H9 (cell line): ENCODE measurements around the gene STARD4. TPM values are rescaled to one million over a fixed set of nuclear protein-coding genes. Genes with fewer than 3 reads are reported as not detected.

ENCODE experiments used
- DNase-seq: peaks from one replicate; pipeline ENCODE4 v3.0.0-alpha.2; 2017
- H2AFZ ChIP-seq: one replicate; pipeline ENCODE4 v1.6.1; 2013; ENCODE audit warnings: mild to moderate bottlenecking, low read length, control low read depth, moderate library complexity
- H2AK5ac ChIP-seq: 2 replicates; pipeline ENCODE4 v1.6.1; 2013; ENCODE audit warnings: low read length, control low read depth, mixed read lengths; ENCODE audit not compliant: insufficient read length
- H2BK120ac ChIP-seq: one replicate; pipeline ENCODE4 v1.6.1; 2013; ENCODE audit warnings: low read depth, mild to moderate bottlenecking, low read length, control low read depth, inconsistent platforms; ENCODE audit not compliant: poor library complexity, severe bottlenecking
- H2BK12ac ChIP-seq: 2 replicates; pipeline ENCODE4 v1.6.1; 2013; ENCODE audit warnings: low read length, control low read depth, mixed read lengths, low read depth; ENCODE audit not compliant: insufficient read length
- H2BK15ac ChIP-seq: 2 replicates; pipeline ENCODE4 v1.6.1; 2013; ENCODE audit warnings: low read depth, low read length, control low read depth
- H2BK20ac ChIP-seq: one replicate; pipeline ENCODE4 v1.6.1; 2013; ENCODE audit warnings: low read depth, mild to moderate bottlenecking, low read length, control low read depth, inconsistent platforms; ENCODE audit not compliant: poor library complexity, severe bottlenecking
- H2BK5ac ChIP-seq: 2 replicates; pipeline ENCODE4 v1.6.1; 2013; ENCODE audit warnings: low read length, control low read depth, mixed read lengths; ENCODE audit not compliant: insufficient read length
- H3K14ac ChIP-seq: 2 replicates; pipeline ENCODE4 v1.6.1; 2013; ENCODE audit warnings: low read length, control low read depth; ENCODE audit not compliant: insufficient read depth
- H3K18ac ChIP-seq: 2 replicates; pipeline ENCODE4 v1.6.1; 2013; ENCODE audit warnings: low read depth, mild to moderate bottlenecking, mixed read lengths, low read length, control low read depth; ENCODE audit not compliant: insufficient read length
- H3K23ac ChIP-seq: 2 replicates; pipeline ENCODE4 v1.6.1; 2013; ENCODE audit warnings: low read length, control low read depth, mixed read lengths, low read depth; ENCODE audit not compliant: insufficient read length
- H3K23me2 ChIP-seq: 2 replicates; pipeline ENCODE4 v1.6.1; 2013; ENCODE audit warnings: low read depth, mild to moderate bottlenecking, mixed read lengths, low read length, control low read depth; ENCODE audit not compliant: insufficient read length, poor library complexity, severe bottlenecking
- H3K27ac ChIP-seq: 2 replicates; pipeline ENCODE4 v1.5.1; 2013; ENCODE audit warnings: low read length, control low read depth, mixed read lengths, low read depth; ENCODE audit not compliant: insufficient read length
- H3K27me3 ChIP-seq: 2 replicates; pipeline ENCODE4 v1.6.1; 2013; ENCODE audit warnings: low read length, control low read depth, inconsistent platforms; ENCODE audit not compliant: insufficient read depth
- H3K4ac ChIP-seq: 2 replicates; pipeline ENCODE4 v1.6.1; 2013; ENCODE audit warnings: low read depth, mild to moderate bottlenecking, control low read depth, inconsistent platforms, low read length, moderate library complexity
- H3K4me1 ChIP-seq: 2 replicates; pipeline ENCODE4 v1.6.1; 2013; ENCODE audit warnings: low read length, control low read depth, inconsistent platforms; ENCODE audit not compliant: insufficient read depth
- H3K4me2 ChIP-seq: 2 replicates; pipeline ENCODE4 v1.6.1; 2013; ENCODE audit warnings: low read length, control low read depth, mixed read lengths; ENCODE audit not compliant: insufficient read length, insufficient read depth
- H3K56ac ChIP-seq: 2 replicates; pipeline ENCODE4 v1.6.1; 2013; ENCODE audit warnings: low read depth, mild to moderate bottlenecking, mixed read lengths, low read length, control low read depth; ENCODE audit not compliant: insufficient read length
- H3K79me1 ChIP-seq: 2 replicates; pipeline ENCODE4 v1.6.1; 2013; ENCODE audit warnings: low read depth, mild to moderate bottlenecking, moderate library complexity, low read length, control low read depth, inconsistent platforms; ENCODE audit not compliant: insufficient read depth, poor library complexity, severe bottlenecking
- H3K79me2 ChIP-seq: 2 replicates; pipeline ENCODE4 v1.6.1; 2013; ENCODE audit warnings: low read length, control low read depth, inconsistent platforms; ENCODE audit not compliant: insufficient read depth
- H3K9ac ChIP-seq: 2 replicates; pipeline ENCODE4 v1.6.1; 2013; ENCODE audit warnings: low read length, control low read depth, mixed read lengths; ENCODE audit not compliant: insufficient read length; ENCODE audit errors: extremely low read depth
- H3K9me3 ChIP-seq: one replicate; pipeline ENCODE4 v1.6.1; 2013; ENCODE audit warnings: low read depth, low read length, inconsistent platforms; ENCODE audit not compliant: control insufficient read depth
- H3T11ph ChIP-seq: one replicate; pipeline ENCODE4 v1.6.1; 2013; ENCODE audit warnings: mild to moderate bottlenecking, low read length, control low read depth, inconsistent platforms
- H4K20me1 ChIP-seq: one replicate; pipeline ENCODE4 v1.6.1; 2013; ENCODE audit not compliant: control insufficient read depth, insufficient read length, insufficient read depth
- H4K5ac ChIP-seq: 2 replicates; pipeline ENCODE4 v1.6.1; 2013; ENCODE audit warnings: low read depth, mild to moderate bottlenecking, mixed read lengths, low read length, control low read depth; ENCODE audit not compliant: insufficient read length
- H4K8ac ChIP-seq: replicated peaks from 2 replicates; pipeline ENCODE4 v1.6.1; 2013; ENCODE audit warnings: low read length, control low read depth, mixed read lengths, low read depth; ENCODE audit not compliant: insufficient read length
- H4K91ac ChIP-seq: 2 replicates; pipeline ENCODE4 v1.6.1; 2013; ENCODE audit warnings: low read depth, mild to moderate bottlenecking, moderate library complexity, mixed read lengths, low read length, control low read depth; ENCODE audit not compliant: insufficient read length
- H3K27ac Mint-ChIP-seq, 3 experiments: 2 replicates in 2 of 3; 3 replicates in 1 of 3; pipeline ENCODE4 v1.8.0; 2020 to 2021; ENCODE audit warnings: mixed read lengths in 3 of 3, mild to moderate bottlenecking in 1 of 3, moderate library complexity in 1 of 3
- H3K27me3 Mint-ChIP-seq: 2 replicates; pipeline ENCODE4 v1.8.0; 2021; ENCODE audit warnings: low read depth, mild to moderate bottlenecking, moderate library complexity, mixed read lengths
- H3K36me3 Mint-ChIP-seq, 3 experiments: 2 replicates in 2 of 3; 3 replicates in 1 of 3; pipeline ENCODE4 v1.8.0; 2020 to 2021; ENCODE audit warnings: low read depth in 3 of 3, mixed read lengths in 3 of 3; ENCODE audit not compliant: insufficient read depth in 1 of 3
- H3K4me1 Mint-ChIP-seq, 2 experiments: 2 replicates each; pipeline ENCODE4 v1.8.0; 2020; ENCODE audit warnings: mixed read lengths in 2 of 2
- H3K4me3 Mint-ChIP-seq, 2 experiments: 2 replicates in 1 of 2; 3 replicates in 1 of 2; pipeline ENCODE4 v1.8.0; 2020 to 2021; ENCODE audit warnings: mild to moderate bottlenecking in 2 of 2, mixed read lengths in 2 of 2, moderate library complexity in 1 of 2
- H3K9me3 Mint-ChIP-seq, 2 experiments: 2 replicates in 1 of 2; 3 replicates in 1 of 2; pipeline ENCODE4 v1.8.0; 2020; ENCODE audit warnings: mild to moderate bottlenecking in 2 of 2, mixed read lengths in 2 of 2, moderate library complexity in 1 of 2
- WGBS: extraction: QIAGEN DNeasy Blood & Tissue Kit; methylation state at CpG from one replicate; pipeline ENCODE4 v1.1.7; 2013; ENCODE audit warnings: missing lambda C conversion rate, low lambda C conversion rate, mixed read lengths; ENCODE audit not compliant: insufficient read length; ENCODE audit errors: extremely low coverage; 5-methylcytosine and 5-hydroxymethylcytosine counted together
- total RNA-seq: library from RNA; stranded (reverse); gene quantifications from 2 replicates; pipeline ENCODE4 v1.2.1, GENCODE V29; 2021
- TF ChIP-seq, protein P1 (sequence below): fragments of 200-600 bp; sonication (generic); conservative IDR thresholded peaks from 3 replicates; pipeline ENCODE4 v1.8.0; 2021; ENCODE audit warnings: antibody characterized with exemption, mild to moderate bottlenecking

STARD4 gene
- total RNA-seq, 1 experiment from 2014 or later, result 28.7 TPM

DNA sequence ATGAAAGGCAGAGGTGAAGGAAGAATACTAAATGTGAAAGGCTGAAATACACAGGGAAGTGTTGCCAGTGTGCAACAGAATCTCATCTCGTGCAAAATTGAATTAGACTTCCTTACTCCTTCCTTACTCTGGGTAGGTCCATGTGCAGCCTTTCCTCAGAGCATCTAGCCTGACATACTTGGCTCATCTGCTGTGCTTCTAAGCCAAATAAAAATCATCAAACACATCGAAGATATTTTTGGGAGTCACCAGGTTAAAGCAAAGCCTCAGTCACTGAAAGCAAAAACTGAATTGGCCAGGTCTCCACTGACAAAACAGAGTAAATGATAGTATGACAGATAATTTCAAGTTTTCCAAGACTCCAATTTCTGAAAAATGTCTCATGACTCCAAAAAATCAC, 19.3 kb downstream of the STARD4 start:
- H3K4me2 ChIP-seq, result no peak overlapping the region
- H3K9ac ChIP-seq, result no peak overlapping the region
- H3K4ac ChIP-seq, result no peak overlapping the region
- no peak overlapping the region for H3K18ac ChIP-seq
- H4K91ac ChIP-seq, result no peak overlapping the region
- no peak overlapping the region for H3K14ac ChIP-seq
- no peak overlapping the region for H3T11ph ChIP-seq
- Mint-ChIP-seq H3K4me3 (no peak overlapping the region), H3K4me1 (peaks cover 6 to 7% of the 10 kb centered on the region in 2 experiments), H3K27me3 (no peaks in the 10 kb centered on the region), H3K36me3 (peaks cover 2 to 16% (median 14%) of the 10 kb centered on the region in 3 experiments; a peak in 5 of 7 replicates), H3K27ac (peak overlapping the region; percentile 21 to 85 (median 35); a peak in 5 of 7 replicates), H3K9me3 (no peaks in the 10 kb centered on the region)
- H3K4me1 ChIP-seq, result no peaks in the 10 kb centered on the region
- no peaks in the 10 kb centered on the region for H3K27me3 ChIP-seq
- no peak for DNase-seq
- no peak overlapping the region for H2AFZ ChIP-seq
- no peak overlapping the region for H3K56ac ChIP-seq
- no peak overlapping the region for H3K23ac ChIP-seq
- no peak overlapping the region for H2BK5ac ChIP-seq
- no peak overlapping the region for H2AK5ac ChIP-seq
- H3K23me2 ChIP-seq, result no peaks in the 10 kb centered on the region
- no peaks in the 10 kb centered on the region for H4K20me1 ChIP-seq
- H4K5ac ChIP-seq, result no peak overlapping the region
- H2BK12ac ChIP-seq, result no peak overlapping the region
- TF ChIP-seq, protein P1, sequence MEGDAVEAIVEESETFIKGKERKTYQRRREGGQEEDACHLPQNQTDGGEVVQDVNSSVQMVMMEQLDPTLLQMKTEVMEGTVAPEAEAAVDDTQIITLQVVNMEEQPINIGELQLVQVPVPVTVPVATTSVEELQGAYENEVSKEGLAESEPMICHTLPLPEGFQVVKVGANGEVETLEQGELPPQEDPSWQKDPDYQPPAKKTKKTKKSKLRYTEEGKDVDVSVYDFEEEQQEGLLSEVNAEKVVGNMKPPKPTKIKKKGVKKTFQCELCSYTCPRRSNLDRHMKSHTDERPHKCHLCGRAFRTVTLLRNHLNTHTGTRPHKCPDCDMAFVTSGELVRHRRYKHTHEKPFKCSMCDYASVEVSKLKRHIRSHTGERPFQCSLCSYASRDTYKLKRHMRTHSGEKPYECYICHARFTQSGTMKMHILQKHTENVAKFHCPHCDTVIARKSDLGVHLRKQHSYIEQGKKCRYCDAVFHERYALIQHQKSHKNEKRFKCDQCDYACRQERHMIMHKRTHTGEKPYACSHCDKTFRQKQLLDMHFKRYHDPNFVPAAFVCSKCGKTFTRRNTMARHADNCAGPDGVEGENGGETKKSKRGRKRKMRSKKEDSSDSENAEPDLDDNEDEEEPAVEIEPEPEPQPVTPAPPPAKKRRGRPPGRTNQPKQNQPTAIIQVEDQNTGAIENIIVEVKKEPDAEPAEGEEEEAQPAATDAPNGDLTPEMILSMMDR, result no peak
- H2BK120ac ChIP-seq, result no peak overlapping the region
- H3K27ac ChIP-seq, result no peak overlapping the region
- no peak overlapping the region for H2BK20ac ChIP-seq
- no CpG with 5 or more reads among the region's 2 CpGs for WGBS
- no peaks in the 10 kb centered on the region for H3K79me2 ChIP-seq
- no peaks in the 10 kb centered on the region for H3K9me3 ChIP-seq
- no peak overlapping the region for H4K8ac ChIP-seq
- H3K79me1 ChIP-seq, result no peaks in the 10 kb centered on the region
- H2BK15ac ChIP-seq, result no peak overlapping the region
